GM18873 (cell line): ENCODE measurements around the gene NOD1.
"Not testable (repeated sequence)": the region's sequence is repeated elsewhere in the genome, so short reads cannot be mapped to it uniquely, and the experiment has no call there.

Source experiments
- ATAC-seq: cut with Tn5 transposase; IDR thresholded peaks from one replicate; pipeline ENCODE4 v1.9.1; 2021; ENCODE audit warnings: mild to moderate bottlenecking, moderate library complexity, moderate number of reproducible peaks; ENCODE audit not compliant: unreplicated experiment, low FRiP score

The NOD1 gene

DNA sequence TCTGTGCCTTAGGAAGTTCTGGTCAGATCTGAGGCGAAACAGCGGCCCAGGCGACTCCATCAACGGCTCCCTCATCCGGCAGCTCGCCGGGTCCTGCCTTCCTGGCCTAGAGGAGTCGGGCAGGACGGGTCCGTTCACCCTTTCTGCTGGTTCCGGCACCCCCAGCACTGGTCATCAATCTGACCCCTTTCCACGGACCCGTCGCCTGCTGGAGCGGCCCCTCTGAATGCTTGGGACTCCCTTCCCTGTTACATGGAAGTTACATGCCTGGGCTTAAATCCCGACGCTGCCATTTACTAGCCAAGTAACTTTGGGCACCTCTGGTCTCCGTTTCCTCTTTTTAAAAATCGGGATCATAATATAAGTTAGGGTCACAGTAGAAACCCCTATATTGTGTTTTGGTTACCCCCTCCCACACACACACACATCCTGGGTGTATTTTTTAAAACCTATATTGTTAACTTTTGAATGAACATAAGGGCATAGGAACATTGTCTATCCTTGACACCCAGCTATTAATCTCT lies 26.7 kb upstream of the NOD1 start:
- peak; percentile 5 for ATAC-seq

DNA sequence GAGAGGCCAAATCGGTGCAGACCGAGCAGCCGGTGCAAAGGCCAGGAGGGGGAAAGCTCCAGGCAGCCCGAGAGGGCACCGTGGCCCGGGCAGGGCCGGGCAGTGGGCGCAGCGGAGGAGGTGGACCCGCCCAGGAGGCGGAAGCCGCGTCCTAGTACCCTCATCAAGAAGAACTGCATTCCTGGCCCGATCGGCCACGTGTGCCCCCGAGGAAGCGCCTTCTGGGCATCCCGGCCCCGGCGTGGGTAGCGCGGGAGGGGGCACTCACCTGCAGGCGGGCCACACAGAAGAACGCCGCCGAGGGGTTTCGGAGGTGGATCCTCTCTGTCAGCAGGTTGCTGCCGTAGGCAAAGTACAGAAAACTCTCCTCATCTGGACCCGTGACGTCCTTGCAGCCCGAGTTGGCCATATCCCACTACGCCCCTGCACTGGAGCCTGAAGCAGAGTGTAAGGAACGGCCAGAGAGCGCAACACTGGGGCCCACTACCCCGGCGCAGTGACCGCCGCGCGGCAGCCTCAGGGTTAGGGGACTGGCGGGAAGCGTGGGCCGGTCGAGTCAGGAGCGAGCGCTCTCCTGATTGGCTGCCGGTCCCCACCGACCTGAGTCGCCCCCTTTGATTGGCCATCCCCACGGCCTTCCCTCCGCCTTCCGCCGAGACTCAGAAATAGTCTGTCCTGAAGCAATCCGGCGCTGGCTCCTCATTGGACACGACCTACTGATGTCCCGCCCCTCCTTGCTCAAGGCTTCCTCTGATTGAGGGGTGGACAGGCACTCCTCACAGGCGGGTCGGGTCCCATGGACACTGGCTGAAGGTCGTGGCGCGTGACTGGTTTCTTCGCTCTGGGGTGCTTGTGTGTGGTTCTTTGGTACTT lies 26.0 kb upstream of the NOD1 start, which contains the start of gene GGCT:
TSS of gene GGCT (minus strand) at position 529 of the 873 bp plus-strand sequence. CDS start at position 409, 120 bp downstream.
- ATAC-seq: peak; percentile 98

DNA sequence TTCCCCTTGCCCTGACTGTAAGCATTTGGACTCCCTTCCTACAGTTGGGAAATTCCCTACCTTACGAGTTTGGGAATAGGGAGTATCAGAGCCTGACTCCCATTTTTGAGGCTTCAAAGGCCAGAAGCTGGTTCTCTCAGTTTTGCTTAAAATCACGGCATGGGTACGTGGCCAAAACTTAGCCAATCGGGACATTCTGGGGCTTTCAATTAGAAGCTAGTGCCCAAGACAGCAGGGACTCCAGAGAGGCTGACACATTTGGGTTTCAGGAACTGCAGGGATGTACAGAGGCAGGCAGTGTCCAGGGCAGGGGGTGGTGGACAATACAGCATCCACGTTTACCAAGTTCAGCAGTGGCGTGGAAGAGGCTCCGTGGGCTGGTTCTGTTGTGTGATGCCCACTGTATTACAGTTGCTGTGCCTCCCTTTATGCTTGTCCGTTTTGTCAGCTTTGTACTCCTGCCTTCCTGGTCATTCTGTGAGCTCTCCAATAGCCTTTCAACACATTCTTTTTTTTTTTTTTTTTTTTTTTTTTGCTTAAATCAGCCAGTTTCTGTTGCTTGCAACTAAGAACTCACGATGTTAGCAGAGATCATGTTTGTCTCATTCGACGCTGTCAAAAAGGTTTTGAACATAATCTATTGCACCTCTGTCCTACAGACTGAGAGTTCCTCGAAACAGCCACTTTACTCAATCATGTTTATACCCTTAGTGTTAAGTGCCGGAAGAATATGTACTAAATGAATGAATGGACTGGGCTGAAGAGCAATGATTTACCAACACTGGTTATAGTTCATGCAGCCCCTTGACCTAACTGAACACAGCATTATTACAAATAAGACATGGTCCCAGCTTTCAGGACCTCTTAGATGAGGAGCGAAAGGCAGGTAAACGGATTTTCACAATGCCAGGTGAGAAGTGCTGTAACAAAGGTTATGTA lies 25.0 kb upstream of the NOD1 start:
- no peak for ATAC-seq

DNA sequence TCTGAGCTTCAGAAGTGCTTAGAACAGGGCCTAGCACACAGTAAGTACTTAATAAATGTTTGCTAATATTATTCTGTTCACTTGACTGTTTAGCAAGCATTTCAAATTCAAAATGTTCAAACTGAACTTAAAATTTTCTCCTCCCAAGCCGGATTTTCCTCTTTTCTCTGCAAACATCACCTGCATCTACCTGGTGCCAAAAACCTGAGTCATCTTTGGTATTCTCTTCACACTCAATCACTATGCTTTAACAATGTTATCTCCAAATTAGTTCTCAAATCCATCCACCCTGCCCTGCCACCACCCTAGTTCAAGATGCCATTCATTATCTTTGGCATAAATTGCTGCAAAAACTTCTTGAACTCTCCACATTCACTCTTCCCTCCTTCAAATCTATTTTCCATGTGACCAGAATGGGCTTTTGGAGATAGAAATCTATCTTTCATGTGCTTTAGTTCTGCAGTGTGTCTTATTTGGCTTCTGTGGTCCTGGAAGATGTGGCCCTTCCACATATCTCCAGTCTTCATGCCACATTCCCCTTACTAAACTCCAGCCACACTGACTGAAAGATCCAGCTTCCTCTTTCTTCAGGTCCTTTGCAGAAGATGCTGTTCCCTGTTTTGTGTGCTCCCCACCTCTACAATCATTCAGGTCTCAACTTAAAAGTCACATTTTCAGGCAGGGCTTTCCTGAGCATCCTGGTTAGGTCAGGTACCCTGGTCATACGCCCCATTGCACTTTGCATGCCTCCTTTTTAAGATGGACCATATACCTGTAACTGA lies 24.1 kb upstream of the NOD1 start:
- ATAC-seq: no peak

DNA sequence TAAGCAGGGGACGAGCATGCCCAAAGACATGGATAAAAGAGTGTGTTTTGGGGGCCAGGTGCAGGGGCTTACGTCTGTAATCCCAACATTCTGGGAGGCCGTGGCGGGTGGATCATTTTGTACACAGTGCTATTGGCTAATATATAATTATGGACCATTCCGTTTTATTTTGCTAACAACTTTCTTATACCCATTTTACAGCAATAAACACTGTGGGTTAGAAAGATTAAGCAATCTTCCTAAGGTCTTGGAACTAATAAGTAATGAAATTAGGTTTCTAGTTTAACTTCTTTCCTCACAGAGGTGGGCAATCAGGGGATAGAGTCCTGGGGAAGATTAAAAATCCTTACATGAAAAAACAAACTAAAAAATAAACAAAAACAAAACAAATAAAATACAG lies 22.7 kb upstream of the NOD1 start:
- ATAC-seq: no peak

DNA sequence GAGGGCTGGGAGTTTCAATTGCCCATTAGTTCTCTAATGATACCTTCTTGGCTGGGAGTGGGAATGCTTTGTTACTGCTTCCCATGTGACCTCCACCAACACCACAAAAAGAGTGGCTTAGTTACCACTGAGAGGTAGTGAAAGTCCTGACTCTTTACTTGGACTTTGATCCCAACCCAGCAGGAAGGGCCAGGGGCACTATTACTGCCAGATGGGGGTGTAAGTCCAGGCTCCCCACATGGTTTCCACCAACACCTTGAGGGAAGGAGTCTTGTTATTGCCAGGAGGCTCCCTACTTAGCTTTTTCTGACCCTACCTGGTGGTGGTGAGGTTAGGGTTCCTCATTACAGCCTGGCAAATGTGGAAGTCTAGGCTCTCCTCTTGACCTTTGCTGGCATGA lies 14.6 kb upstream of the NOD1 start:
- ATAC-seq: no peak

DNA sequence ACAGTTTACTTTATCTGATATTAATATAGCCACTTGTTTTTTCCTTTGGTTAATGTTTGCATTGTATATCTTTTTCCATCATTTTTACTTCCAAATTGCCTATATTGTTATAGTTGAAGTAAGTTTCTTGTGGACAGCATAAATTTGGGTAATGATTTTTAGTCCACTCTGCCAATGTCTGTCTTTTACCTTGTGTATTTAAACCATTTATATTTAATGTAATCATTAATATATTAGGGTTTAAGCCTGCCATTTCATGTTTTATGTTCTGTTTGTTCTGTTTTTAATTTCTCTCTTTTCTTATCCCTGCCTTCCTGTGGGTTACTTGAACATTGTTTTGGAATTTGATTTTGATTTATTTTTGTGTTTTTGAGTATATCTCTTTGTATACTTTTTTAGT lies 12.8 kb upstream of the NOD1 start:
- no peak for ATAC-seq

DNA sequence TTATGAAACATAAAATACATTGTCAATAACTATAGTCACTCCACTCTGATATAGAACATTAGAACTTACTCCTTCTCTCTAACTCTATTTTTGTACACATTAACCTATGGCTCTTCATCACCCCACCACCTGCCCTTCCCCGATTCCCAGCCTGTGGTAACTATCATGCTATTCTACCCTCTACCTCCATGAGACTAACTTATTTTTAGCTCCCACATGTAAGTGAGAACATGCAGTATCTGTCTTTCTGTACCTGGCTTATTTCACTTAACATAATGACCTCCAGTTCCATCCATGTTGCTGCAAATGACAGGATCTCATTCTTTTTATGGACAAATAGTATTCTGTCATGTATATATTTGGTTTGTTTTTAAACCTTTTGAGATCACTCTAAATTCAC lies 8.8 kb upstream of the NOD1 start:
- no peak for ATAC-seq

DNA sequence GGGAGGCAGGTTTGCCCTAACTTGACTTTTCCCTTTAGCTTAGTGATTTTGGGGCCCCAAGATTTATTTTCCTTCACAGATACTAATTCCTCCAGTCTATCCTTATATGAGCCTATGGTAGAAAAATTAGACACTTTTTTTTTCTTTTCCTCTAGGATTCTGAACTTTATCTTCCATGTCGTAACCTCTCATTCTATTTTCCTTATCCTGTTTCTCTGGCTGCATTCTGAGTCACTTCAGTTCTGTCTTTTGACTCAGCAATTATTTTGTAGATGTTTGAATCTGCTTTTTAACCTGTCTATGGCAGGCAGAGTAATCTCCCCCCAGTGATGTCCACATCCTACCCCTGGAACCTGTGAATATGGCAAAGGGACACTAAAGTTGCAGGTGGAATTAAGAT lies 7.1 kb upstream of the NOD1 start:
- ATAC-seq: no peak

DNA sequence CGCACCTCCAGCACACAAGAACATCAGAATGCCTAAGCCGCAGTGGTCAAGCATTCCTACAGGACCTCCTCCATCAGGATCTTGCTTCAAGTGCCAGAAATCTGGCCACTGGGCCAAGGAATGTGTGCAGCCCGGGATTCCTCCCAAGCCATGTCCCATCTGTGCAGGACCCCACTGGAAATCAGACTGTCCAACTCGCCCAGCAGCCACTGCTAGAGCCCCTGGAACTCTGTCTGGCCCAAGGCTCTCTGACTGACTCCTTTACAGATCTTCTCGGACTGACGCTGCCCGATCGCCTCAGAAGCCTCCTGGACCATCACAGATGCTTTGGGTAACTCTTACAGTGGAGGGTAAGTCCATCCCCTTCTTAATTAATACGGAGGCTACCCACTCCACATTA lies 2.8 kb upstream of the NOD1 start:
- not testable (repeated sequence) for ATAC-seq

DNA sequence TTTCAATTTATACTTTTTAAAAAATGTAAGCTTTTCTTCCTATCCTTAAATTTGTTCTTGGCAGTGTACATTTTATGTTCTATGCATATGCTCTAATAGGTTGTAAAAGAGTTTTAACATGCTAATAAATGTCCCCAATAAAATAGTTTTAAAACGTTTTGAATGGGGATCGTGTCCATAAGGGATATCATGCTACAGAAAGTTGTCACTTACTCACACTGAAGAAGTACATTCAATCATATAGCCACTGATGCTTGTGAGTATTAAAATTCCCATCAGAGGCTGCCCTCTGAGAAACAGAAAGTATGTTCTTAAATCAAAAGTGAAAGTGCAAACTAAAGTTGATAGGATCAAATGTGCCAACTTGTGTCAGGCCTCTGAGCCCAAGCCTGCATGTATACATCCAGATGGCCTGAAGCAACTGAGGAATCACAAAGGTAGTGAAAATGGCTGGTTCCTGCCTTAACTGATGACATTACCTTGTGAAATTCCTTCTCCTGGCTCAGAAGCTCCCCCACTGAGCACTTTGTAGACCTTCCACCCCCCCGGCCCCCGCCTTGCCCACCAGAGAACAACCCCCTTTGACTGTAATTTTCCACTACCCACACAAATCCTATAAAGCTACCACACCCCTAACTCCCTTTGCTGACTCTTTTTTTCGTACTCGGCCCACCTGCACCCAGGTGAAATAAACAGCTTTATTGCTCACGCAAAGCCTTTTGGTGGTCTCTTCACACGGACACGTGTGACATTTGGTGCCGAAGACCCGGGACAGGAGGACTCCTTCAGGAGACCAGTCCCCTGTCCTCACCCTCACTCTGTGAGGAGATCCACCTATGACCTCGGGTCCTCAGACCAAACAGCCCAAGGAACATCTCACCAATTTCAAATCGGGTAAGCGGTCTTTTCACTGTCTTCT lies 877 bp upstream of the NOD1 start:
- ATAC-seq: no peak

DNA sequence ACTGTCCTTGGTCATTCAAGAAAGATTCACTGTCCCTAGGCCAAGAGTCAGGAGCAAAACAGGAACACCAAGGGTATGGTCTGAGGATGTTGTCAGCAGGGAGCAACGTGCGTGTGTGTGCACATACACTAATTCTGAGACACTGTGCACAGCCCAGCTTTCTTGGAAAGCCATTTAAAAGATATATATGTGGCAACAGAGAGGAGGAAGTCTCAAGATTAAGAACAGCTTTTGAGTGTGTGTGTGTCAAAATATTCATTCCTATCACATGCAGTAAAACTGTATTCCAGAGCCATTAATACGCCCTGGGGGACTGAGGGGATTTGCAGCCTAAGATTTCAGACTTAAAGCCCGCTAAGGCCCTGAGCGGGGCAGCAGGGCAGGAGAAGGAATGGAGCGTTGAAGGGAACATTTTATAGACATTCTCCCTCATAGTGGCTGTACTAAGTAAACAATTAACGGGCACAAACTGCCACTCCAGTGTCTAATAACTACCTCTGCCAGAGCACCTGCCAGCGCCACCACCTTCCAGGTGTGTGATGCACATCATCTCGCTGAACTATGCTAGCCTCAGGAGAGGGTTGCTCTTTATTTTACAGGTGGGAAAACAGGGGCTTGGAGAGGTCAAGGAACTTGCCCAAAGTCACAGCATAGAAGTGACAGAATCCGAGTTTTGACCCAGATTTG lies 2.0 kb downstream of the NOD1 start:
- no peak for ATAC-seq

DNA sequence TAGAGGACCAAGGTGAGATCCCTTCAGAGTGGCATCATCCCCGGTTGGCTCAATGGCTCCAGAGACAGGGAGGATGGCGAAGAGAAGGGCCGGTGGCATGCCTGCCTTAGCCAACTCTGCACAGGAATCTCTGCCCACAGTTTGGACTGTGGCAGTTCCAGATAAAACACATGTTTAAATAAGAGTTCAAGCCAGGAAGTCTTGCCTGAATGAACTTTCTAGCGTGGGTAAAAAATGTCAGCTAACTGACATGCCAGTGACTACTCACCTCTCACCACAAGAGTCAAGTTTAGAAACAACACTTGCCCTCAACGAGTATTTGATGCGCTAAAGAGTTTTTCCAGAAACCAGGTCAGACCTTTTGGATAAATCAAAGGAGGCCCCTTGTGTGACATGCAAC lies 3.0 kb downstream of the NOD1 start:
- ATAC-seq: no peak

DNA sequence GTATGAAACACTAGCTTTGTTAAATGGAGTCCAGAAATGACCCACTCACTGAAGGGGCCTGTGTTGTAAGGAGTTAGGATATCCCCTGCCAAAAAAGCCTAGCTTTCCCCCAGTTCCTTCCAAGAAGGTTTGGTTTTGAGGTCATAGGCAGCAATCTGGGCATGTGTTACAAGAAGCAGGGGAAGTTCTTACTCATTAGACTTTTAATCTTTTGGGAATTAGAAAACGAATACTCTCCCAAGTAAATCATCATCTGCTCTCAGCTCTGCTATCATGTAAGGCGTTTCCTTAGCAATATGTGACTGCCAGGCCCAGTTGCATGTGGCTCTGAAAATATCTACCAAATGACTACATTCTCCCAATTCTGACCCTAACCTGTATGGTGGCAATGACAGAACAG lies 3.7 kb downstream of the NOD1 start:
- no peak for ATAC-seq

DNA sequence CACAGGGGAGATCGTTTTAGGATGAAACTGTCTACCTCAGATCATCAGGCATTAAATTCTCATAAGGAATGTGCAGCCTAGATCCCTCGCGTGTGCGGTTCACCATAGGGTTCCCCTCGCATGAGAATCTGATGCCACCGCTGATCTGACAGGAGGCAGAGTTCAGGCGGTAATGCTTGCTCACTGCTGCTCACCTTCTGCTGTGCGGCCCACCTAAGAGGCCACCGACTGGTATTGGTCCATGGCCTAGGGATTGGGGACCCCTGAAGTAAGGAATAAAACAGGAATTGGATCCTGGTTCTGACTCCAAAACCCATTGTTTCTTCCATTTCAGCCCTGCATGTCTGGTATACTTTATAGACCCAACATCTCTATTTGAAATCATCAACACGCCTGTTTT lies 4.1 kb downstream of the NOD1 start:
- no peak for ATAC-seq

DNA sequence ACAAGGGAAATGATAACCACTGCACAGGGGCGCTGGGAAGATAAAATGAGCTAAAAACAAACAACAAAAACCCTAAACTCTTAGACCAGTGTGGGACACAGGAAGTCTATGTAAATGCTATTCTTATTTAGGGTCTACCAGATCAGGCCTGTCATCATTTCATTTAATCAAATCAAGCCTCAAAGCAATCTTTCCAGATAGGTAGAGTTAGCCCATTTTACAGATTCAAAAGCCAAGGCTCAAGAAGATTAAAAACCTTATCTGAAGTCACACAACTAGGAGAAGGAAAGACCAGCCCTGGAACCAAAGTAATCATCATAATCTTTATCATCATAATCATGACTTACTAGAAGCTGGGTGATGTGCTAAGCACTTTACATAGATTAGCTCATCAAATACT lies 4.7 kb downstream of the NOD1 start:
- no peak for ATAC-seq

DNA sequence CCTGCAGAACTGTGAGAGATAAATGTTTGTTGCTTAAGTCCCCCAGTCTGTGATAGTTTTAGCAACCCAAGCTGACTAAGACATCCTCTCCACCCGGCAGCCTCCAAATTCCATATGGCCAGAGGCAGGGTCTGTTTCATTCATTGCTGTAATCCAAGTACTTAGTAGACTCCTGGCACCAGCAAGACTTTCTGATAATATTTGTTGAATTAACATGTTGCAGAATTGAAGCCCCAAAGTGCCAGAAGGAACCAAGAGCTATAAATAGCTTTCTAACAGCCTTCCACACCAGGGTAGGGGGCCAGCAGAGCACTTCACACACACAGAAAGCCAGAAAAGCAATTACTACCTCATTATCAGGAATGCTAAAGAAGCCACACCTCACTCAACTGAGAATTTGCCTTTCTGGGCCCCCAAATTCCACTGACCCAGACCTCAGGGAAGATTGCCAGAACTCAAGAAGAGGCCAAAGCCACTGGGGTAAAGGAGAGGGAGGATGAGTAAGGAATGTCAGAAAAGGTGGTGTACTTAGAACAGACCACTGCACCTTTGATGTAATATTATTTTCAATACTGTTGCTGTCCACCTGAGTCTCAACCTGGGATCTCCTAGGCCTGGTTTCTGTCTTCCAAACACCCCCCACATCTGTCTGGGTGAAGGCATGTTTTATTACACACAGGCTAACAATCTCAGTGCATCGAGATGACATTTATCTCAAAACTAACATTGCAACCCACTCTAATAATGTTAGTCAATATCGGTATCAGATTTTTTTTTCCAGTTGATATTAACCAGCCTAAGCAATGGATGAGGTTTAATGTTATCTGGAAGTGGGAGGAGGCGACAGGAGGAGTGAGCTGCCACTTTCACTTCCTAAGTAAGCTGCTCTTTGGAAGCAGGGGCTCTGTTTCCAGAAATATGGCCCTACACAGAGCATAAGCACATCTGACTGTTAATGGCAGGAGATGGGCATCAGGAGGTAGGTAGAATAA lies 5.5 kb downstream of the NOD1 start:
- ATAC-seq: no peak
